ENCODE results near the gene GHRH.

The GHRH gene

DNA sequence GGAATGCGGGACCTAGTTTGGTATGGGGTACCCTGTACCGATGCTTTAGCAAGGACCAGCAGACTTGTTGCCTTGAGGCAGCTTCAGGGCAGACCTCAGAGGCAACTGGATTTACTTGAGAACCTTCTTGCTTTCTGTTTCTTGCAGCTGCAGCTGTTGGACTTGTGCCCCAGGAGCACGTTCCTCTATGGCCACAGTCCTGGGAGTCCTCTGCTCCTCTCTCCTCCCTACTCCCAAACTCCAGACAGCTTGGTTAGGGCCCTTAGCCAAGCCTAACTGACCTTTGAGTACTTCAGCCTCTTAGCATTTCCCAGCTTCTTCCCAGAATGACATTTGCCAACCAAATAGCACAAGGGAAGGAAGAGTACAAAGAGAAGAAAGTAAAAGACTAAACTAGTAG, 34.7 kb downstream of the GHRH start:
- TF ChIP-seq, protein P1, sequence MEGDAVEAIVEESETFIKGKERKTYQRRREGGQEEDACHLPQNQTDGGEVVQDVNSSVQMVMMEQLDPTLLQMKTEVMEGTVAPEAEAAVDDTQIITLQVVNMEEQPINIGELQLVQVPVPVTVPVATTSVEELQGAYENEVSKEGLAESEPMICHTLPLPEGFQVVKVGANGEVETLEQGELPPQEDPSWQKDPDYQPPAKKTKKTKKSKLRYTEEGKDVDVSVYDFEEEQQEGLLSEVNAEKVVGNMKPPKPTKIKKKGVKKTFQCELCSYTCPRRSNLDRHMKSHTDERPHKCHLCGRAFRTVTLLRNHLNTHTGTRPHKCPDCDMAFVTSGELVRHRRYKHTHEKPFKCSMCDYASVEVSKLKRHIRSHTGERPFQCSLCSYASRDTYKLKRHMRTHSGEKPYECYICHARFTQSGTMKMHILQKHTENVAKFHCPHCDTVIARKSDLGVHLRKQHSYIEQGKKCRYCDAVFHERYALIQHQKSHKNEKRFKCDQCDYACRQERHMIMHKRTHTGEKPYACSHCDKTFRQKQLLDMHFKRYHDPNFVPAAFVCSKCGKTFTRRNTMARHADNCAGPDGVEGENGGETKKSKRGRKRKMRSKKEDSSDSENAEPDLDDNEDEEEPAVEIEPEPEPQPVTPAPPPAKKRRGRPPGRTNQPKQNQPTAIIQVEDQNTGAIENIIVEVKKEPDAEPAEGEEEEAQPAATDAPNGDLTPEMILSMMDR (IDR thresholded peaks at IDR 0.05; ENCODE audit: borderline replicate concordance, insufficient read depth, low read depth, low read length) = no peak
- no peak overlapping the region for H3K4me3 ChIP-seq (ENCODE audit: low read depth, low read length)

DNA sequence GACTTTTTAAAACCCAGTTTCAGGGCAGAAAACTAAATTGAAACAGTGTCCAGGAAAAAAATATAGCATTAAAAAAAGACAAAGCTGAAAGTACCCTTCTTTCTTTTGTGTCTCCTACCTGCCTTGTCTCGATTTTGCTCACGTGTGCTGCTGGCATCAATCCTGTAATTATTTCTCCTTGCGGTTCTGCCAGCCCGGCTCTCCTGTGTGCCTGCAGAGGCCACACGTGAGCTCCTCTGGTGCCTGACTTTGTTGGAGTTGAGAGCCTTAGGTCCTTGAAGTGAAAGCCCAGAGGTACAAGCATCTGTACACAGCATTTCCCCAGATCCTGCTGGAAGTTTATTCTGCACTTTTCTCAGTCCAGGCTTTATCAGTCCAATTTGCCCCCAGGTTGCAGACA, 36.5 kb downstream of the GHRH start:
- TF ChIP-seq, protein P1 (IDR thresholded peaks at IDR 0.05; ENCODE audit: borderline replicate concordance, insufficient read depth, low read depth, low read length) = no peak

DNA sequence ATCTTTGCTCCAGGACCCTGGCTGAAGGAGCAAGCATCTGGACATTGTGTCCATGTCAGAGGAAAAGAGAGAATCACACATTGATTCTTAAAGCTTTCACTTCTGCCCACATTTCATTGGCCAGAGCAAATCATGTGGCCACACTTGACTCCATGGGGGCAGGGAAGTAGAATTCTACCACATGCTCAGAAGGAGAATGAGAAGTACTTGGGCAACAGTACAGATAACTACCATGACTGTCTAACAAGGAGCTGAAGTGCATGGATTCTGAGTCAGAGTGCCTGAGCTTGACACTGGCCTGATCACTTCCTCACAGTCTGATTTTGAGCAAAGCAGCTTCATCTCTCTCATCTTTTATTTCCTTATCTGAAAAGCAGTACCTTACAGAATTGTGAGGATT, 38.6 kb downstream of the GHRH start:
- H3K4me3 ChIP-seq (ENCODE audit: low read depth, low read length) = no peak overlapping the region
- TF ChIP-seq, protein P1 (IDR thresholded peaks at IDR 0.05; ENCODE audit: borderline replicate concordance, insufficient read depth, low read depth, low read length) = no peak

More for the DNA sequence above, 36.5 kb downstream of the GHRH start:
- no peak overlapping the region for H3K4me3 ChIP-seq (ENCODE audit: low read depth, low read length)

DNA sequence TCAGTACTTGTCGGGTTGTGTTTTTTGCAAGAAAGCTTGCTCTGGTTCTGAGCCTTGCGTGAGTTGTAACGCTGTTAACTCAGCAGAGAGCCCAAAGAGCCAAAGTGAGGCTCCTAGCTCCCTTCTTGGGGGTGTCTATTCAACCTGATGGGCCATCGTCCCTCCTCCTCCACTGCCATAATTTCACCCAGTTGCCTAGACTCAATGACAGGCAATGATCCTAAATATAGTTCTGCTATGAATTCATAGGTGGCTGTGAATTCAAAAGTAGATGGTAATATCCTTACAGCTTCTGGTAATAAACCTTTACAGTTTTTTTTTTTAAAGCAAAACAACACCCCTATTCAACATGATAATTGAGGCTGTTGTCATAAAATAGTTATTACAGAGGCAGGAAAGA, 39.5 kb downstream of the GHRH start:
- TF ChIP-seq, protein P1 (IDR thresholded peaks at IDR 0.05; ENCODE audit: borderline replicate concordance, insufficient read depth, low read depth, low read length) = no peak

DNA sequence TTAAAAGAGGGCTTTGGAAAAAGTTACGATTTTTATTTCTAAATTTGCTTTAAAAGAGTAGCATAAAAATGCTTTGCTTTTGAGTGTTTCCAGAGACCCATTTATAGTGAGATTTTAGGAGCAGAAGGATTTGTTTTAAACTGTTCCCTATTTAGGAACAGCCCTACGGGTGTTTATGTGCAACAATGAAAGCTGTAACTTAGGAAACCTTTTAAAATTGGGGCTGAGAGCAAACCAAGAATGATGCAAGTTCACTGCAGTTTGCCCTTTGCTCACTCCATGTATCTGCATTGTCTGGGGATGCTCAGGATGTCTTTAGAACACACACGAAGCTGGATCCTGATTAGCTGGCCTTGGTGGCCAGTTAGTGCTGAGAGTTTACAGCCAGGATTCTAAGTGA, 40.9 kb downstream of the GHRH start:
- no peak overlapping the region for H3K4me3 ChIP-seq (ENCODE audit: low read depth, low read length)
- TF ChIP-seq, protein P1 (IDR thresholded peaks at IDR 0.05; ENCODE audit: borderline replicate concordance, insufficient read depth, low read depth, low read length) = no peak

More for the DNA sequence above, 39.5 kb downstream of the GHRH start:
- H3K4me3 ChIP-seq (ENCODE audit: low read depth, low read length) = no peak overlapping the region

DNA sequence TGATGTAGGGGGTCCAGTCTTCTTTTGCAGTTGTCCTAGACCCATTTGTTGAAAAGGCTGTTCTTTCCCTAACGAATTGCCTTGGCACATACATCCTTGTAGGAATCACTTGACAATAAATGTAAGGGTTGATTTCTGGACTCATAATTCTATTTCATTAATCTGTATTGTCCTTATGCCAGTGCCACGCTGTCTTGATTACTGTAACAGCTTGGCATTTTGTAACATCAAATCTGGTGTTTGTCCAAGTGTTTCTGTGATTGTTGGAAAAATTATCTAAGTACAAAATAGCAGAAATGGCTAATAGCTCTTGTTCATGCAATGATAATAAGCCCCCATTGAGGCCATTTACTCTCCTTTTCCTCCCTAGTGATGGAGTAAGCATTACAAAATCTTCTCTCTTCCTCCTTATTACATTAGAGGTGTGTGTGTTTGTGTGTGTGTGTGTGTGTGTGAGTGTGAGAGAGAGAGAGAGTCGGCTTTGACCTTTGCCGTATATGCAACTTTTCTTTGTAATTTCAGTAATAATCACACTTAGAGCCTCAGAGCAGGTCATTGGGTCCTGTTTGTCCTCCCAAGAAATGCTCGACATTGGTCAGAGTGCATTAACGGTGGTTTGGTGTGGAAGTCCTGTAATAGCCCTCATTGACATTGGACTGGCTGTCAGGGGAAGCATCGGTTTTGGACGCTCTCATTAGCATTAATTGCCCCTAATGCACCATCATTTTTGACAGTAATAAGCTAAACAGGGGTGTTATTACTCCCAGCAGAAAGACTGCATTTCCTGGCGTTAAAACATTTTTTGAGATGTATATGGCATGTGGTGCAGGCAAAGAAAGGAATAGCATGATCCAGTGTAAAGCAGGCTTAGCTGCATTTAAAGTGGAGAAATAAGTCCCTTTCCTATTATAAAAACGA, 41.6 kb downstream of the GHRH start:
- TF ChIP-seq, protein P1 (IDR thresholded peaks at IDR 0.05; ENCODE audit: borderline replicate concordance, insufficient read depth, low read depth, low read length) = no peak
- H3K4me3 ChIP-seq (ENCODE audit: low read depth, low read length) = no peak overlapping the region

DNA sequence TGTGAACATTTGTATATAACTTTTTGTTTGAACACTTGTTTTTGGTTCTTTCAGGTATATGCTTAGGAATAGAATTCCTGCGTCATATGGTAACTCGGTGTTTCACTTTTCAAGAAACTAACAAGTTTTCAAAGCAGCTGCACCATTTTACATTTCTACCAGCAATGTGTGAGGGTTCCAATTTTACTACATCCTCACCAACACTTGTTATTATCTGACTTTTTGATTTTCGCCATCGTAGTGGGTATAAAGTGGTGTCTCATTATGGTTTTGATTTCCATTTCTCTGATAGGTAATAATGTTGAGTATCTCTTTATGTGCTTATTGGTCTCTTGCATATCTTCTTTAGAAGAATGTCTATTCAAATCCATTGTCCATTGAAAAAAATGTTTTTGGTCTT, 42.6 kb downstream of the GHRH start:
- H3K4me3 ChIP-seq (ENCODE audit: low read depth, low read length) = no peak overlapping the region
- TF ChIP-seq, protein P1 (IDR thresholded peaks at IDR 0.05; ENCODE audit: borderline replicate concordance, insufficient read depth, low read depth, low read length) = no peak
